Effector CD8-positive, alpha-beta T cell (primary cell): Measurements from ENCODE around the gene SYTL3.
"Not testable (repeated sequence)": the region's sequence is repeated elsewhere in the genome, so short reads cannot be mapped to it uniquely, and the experiment has no call there.

Experiments used
- DNase-seq: peaks from one replicate; lab custom pipeline; 2025; lab: John Stamatoyannopoulos, UW

SYTL3 gene

DNA sequence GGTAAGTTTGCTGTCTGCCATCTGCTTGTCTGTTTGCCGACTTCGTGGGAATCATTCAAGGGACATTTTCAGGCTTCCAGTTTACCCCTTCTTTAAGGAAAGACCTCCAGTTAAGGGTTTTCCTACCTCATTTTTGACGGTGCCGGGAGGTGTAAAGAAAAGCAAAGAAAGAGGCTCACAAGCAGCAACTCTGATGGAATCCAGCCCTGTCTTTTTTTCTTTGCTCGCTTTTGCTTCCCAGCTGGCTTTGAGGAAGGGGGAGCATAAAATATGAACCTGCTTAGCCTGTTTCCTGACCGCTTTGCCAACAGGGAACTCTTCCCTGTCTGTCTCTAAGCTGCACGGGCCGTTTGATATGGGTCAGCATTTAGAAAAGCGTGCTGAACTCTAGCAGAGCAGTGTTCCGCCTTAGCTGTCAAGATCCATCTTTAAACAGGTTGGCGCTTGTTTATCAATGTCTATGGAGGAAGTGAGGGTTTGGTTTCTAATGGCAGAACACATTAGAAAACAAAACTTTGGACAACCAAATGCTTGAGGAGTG, 13.8 kb downstream of the SYTL3 start:
- no peak for DNase-seq

DNA sequence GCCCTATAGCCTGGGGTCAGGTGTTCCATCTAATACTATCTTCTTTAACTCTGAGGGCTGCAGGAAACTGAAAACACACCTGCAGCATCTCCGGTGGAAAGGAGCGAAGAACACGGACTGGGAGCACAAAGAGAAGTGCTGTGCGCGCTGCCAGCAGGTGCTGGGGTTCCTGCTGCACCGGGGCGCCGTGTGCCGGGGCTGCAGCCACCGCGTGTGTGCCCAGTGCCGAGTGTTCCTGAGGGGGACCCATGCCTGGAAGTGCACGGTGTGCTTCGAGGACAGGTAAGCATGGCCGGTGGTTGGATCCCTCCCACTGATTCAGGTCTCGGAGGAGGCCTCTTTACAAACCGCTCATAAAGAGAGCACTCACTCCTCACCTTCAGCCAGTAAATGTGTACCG, 15.5 kb downstream of the SYTL3 start:
- DNase-seq, result no peak

DNA sequence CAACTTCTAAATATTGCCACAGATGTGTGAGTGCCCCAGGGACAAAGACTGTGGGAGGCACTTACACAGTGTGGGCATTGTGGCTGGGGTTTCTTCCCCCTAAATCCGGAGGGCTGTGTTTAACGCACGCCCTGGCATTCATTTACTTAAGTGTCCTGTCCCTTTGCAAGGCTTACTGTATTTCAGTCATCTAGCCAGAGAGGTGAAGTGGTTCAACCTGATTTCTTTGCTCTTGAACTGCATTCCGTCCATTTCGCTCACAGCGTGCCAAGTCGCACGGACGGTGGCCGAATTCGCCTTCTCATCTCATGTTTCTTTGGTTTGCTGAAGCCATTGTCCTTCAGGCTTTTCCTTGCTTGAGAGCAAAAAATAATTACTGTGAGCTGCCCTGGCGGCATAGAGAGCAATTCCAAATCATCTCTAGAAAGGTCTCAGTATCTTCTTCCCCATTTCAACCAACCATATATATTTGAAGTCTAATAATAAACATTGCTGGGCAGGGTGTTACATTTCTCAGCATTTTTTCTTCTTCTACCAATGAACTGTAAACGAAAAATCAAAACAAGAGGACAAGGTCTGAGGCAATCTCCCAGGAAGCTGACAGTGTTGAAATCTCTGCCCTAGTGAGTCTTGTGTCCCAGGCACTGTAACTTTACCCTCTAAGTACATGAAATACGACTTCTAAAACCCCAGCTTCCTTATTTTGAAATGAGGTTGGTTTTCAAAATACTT, 16.9 kb downstream of the SYTL3 start:
- no peak for DNase-seq

DNA sequence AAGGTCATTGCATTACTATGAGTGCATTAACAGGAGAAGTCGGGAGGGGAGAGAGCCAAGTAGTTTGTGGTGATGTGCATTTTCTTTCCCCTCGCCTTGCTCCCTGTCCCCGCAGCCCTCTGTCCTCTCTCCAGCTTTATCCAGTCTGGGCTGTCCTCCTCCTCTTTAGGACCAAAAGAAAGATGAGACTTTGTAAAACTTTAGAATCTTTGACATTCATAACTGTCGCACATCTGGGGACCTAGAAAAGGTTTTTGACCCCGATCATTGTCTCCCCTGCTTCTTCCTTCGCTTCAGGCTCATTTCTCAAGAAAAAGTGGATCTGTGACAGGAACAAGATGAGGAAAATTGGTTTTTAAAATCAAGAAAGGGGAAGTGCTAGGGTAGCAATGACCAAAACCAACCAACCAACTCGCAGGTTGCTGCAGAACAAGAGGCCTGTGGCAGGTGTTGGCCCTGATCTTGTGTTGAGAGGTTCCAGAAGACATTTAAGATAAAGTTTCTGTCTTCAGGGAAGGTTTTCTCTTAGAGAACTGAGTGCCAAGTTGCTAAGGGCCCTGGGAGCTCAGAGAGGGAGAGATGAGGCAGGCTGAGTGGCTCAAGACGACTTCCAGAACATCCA, 17.6 kb downstream of the SYTL3 start:
- DNase-seq, result no peak

DNA sequence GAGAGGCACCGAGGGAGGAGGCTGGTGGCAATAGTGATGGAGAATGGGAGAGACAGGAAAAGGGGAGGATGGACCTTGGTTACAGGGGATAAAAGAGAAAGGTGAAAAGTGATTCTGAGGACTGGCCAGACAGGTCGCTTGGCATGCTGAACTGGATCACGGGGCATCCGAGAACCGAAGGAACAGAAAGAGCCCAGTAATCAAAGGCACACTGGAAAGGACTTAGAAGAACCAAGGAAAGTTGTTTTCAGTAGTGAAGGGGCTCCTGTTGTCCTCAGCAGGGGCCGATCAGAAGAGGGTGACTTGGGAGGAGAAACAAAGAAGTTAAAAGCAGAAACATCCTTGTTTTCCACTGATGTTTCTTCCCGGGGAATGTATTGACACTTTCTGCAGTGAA, 18.9 kb downstream of the SYTL3 start:
- DNase-seq, result no peak

DNA sequence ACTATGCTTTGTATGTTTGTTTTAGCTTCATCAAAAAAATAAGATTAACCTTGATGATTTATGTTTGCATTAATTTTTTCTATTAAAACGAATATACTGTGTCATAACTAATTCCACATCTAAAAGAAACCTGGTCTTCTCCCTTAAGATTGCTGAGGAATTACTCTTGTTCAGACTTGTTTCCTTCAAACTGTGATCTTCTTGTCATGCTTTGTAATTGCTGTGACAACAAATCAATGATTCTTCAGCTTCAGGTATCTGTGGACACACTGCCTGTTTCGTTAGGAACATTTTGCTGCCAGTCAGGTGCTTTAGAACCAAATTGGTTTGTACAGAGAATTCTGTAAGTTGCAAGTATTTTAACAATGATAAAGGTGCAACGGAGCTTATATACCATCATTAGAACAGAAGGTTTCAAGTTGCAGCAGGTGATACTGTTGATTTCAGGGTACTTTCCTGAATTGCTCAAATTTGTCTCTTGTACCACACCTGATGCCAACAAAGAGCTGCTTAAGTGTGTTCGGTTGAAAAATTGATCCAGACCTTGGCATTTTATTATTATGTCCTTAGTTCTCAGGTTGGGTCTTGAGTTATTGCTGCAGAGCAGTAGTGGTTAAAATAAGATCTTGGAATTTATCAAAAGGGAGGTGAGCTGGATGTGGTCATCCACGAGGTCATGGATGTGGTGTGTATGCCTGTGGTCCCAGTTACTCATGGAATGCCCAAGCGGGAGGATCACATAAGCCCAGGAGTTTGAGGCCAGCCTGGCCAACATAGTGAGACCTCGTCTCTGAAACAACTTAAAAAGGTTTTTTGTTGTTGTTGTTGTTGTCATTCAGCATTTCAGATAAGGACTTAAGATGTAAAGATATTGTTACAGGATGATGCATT, 19.5 kb downstream of the SYTL3 start:
- DNase-seq, result no peak

DNA sequence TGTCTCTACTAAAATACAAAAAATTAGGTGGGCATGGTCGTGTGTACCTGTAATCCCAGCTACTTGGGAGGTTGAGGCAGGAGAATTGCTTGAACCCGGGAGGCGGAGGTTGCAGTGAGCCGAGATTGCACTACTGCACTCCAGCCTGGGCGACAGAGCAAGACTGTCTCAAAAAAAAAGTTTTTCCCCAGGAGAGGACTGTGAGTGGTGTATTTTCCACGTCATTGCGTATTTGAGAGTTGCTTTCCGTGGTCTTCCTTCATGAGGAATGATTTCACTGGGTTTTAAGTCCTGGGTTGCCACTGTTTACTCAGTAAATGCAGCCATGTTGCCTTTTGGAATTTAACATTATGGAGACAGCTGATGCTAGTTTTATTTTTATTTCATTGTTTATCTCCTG, 22.3 kb downstream of the SYTL3 start:
- not testable (repeated sequence) for DNase-seq

DNA sequence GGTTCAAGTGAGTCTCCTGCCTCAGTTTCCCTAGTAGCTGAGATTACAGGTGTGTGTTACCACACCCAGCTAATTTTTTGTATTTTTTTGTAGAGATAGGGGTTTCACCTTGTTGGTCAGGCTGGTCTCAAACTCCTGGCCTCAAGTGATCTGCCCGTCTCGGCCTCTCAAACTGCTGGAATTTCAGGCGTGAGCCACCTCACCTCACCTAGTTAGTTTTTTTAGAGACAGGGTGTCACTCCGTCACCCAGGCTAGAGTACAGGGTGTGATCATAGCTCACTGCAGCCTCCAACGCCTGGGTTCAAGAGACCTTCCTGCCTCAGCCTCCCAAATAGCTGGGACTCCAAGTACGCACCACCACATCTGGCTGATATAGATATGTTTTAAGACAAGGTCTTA, 22.9 kb downstream of the SYTL3 start:
- no peak for DNase-seq

DNA sequence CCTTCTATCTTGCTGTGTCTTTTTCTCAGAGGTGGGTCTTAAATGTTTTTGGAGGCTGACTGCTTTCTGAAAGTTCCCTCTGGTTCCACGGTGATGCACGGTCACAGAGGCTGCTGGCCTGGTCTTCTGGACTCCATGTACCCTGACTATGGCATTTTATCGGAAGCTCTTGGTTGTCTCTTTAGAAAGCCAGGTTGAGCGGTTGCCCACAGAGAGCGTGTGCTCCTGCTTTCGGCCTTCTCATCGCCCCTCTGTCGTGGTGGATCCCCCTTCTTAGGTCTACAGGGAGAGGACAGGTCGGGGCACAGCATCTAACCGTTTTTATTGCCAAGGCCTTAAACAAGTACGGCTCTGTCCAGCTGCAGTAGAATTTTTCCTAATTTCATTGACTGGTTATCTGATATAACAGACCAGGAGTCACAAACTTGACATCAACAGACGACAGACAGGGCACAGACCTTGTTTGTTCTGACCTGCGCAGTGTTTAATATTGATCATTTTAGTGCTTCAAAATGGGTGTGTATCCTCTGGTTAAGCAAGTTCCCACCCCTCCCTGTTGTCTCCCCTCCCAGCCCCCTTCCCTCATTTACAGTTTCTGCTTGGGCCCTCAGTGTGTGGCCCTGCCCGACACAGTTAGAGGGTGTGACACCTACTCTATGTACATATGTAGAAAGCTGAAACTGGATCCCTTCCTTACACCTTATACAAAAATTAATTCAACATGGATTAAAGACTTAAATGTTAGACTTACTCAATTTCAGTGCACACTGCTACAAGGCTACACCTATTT, 24.7 kb downstream of the SYTL3 start:
- DNase-seq, result no peak

DNA sequence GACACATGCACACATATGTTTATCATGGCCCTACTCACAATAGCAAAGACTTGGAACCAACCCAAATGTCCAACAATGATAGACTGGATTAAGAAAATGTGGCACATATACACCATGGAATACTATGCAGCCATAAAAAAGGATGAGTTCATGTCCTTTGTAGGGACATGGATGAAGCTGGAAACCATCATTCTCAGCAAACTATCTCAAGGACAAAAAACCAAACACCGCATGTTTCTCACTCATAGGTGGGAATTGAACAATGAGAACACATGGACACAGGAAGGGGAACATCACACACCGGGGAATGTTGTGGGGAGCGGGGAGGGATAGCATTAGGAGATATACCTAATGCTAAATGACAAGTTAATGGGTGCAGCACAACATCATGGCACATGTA, 27.2 kb downstream of the SYTL3 start:
- DNase-seq, result not testable (repeated sequence)

DNA sequence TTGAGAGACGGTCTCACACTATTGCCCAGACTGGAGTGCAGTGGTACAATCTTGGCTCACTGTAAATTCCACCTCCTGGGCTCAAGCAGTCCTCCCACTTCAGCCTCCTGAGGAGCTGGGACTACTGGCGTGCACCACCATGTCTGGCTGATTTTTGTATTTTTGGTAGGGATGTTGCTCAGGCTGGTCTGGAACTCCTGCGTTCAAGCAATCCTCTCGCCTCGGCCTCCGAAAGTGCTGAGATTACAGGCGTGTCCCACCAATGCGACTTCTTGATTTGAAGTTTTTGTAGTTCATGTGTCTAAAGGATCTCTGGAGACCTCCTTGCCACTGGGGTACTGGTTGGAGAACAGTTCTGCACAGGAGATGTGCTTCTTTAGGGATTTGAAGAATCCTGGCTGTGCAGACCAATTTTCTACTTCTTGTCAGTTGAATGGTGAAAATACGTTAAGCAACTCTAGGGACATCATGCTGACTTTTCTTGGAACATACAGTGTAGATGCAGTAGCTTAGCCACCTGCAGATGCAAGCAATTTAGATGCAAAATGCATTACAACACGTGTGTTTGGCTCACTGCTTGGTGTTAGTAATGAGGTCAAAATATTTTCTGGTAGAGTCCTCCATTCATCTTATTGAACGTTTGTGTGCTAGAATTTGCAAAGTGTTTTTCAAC, 28.2 kb downstream of the SYTL3 start:
- no peak for DNase-seq

DNA sequence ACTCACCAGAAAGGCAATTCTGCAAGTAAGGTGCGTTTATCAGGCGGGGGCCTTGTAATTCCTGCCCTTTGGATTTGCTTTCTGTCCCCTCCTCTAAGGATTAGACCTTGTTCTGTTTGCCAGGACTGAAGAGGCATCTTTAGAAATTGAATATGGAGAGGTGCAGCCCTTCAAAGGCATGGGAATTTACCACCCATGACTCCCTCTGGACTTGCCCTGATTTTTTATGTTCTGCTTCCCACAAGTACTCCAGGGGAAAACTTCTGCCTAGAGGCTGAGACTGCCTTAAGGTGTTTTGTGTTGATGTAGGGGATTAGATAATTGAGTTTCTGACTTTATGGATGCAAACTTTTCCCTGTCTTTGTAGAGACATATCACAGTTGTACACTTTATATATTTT, 30.2 kb downstream of the SYTL3 start:
- no peak for DNase-seq

DNA sequence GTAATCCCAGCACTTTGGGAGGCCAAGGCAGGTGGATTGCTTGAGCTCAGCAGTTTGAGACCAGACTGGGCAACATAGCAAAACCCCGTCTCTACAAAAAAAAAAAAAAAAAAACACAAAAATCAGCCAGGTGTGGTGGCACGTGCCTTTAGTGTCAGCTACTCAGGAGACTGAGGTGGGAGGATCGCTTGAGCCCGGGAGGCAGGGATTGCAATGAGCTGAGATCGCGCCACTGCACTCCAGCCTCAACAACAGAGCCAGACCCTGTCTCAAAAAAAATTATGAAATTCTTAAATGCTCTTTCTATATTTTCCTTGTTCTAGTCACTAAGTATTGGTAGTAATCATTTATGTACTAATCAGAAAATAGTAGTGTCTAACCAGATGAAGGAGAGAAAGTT, 30.6 kb downstream of the SYTL3 start:
- no peak for DNase-seq

DNA sequence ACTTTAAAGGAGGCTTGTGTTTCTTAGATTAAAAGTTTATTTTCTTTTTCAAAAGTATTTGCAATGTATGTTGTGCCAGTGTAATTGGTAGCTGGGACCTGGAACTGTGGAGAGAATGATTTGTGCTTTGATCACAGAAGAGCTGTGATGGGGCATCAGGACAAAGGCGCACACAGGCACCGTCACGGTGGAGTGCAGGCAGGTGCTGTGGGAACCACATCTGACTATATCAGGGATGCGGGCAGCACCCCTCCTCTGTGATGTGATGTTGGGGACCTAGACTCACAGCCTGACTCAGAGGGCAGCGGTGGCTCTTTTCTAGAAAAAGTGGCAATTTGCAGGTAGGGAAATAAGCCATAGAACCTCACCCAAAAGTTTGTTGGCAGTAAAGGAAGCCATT, 34.5 kb downstream of the SYTL3 start:
- DNase-seq, result no peak

DNA sequence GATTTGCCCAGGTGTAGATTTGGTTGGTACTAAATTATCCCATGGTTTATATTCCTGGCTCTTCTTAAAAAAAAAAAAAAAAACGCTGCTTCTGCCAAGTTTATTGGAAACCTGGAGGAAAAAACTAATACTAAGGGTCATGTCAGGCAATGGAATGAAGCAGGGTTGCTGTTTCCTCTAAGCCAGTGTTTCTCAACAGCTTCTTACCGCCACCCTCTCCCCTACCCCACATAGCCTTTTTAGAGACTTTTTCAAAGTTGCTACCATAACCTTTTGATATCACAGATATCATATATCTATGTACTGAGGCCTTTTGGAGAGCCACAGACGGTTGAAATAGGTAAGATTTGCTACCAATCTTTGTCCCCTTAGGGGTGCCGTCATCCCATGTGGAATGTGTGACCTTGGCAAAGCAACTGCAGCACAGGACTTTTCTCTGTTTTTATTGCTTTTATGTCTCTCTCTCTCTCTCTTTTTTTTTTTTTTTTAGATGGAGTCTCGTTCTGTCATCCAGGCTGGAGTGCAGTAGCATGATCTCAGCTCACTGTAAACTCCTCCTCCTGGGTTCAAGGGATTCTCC, 35.0 kb downstream of the SYTL3 start:
- DNase-seq, result no peak

DNA sequence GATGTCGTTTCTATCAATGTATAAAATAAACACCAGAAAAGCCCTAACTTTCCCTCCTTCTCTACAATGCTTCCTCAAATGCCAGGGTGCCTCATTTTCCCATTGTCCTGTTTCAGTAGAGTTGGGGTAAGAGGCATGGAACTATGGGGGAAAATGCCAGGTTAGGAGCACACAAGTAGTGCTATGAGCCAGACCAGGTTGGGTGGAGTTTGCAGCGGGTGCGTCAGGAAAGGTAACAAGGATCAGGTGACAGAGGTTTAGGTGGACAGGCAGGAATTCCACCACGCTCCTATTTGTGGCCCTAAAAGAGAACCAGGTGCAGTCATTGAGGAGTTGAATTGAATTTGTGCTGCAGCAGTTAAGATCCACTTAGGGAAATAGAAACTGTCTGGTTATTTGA, 36.5 kb downstream of the SYTL3 start:
- no peak for DNase-seq

DNA sequence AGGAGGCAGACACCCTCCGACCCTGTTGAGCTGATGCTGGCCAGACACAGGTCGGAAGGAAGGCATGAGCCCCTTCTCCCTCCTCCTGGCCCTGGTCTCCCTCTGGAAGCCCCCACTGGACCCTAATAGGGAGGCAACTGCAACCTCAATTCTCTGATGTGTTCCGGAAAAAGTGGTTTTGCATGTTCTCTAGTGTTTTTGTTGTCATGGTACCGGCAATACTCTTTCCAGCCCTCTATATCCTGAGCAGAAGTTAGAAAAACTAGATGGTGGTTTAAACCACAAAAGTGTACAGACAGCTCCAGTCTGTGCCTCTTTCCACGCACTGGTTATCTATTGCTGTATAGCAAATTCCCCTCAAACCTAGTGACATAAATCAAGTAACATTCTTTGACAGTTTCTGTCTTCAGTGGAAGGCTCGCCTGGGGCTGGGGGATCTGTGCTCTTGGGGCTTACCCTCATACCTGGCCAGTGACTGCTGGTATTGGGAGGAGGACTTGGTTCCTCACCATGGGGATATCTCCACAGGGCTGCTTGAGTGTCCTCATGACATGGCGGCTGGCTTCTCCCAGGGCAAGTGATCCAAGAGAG, 37.0 kb downstream of the SYTL3 start:
- no peak for DNase-seq

DNA sequence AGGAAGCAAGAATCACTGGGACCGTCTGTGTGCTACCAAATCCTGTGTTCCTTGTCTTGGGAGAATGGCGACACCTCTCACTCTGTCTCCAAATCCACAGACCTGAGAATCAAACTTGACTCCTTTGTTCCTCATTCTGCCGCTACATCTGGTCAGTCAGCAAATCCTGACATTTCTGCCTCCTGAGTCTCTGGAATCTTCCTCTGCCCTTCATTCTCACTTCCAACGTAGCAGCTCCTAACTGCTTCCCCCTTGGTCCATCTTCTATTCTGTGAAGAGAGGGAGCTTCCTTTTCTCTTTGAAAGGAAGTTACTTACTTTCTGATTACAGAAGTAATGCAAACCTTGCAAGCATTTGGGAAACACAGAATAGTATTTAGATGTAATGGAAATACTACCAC, 37.7 kb downstream of the SYTL3 start:
- no peak for DNase-seq

DNA sequence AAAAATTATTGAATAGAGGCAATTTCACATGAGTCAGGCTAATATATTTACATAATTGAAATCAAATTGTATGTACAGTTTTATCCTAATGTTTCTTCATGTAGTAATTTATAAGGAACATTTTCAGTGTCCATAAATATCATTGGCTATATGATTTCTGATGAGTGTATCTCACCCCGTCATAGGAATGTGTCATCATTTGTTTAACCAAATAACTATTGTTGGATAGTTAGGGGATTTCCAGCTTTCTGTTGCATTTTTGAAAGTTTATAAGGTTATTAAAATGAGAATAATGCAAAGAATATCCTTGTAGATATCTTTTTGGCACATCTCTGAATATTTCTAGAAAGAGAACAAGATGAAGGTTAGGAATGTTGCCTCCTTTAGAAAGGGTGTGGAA, 39.0 kb downstream of the SYTL3 start:
- DNase-seq, result no peak

DNA sequence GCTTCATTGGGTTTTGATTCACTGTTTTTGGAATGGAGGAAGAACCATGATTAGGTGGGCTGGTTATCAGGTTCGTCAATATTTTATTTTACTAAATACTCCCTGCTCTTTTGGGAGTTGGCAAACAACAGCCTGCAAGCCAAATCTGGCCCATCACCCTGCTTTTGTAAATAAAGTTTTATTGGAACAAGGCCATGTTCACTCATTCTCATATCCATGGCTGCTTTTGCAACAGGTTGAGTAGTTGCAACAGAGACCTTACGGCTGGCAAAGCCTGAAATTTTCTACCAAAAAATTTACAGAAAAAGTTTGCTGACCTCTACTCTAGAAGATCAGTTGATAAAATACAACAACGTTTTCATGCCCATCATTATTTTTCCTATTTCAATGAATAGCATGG, 45.1 kb downstream of the SYTL3 start:
- no peak for DNase-seq

DNA sequence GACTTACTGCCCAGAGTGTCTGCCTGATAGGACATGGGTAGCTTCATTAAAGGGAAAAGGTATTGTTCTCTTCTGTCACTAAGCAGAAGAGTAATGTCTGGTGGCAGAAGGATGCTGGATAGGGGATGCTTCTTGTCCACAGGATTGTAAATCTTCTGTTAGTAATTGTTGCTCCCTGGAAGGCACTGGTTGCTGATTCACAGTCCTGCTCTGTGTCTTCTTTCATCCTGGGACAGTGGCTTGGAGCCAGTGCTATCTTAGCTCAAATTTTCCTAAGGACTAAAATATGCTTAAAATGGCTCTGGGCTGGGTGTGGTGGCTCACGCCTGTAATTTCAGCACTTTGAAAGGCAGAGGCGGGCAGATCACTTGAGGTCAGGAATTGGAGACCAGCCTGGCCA, 48.0 kb downstream of the SYTL3 start:
- no peak for DNase-seq
